ENCODE results near the gene TRPM8.

The TRPM8 gene

DNA sequence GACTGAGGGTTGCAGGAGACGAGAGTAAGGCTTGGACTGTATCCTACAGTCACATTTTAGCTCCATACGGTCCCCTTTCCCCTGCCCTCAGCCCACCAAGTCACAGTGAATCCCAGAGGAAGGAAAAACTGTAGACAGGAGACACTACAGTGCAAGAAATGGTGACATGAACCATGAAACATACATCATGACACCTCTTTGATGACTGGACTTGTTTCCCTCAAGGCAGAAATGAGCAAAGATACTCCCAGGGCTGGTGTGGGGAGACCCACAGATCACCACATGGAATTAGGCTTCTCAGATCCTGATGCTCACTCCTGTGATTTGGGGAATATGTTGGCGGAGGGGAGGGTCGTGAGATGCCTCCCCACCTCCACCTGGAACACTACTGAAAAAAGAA, 85.1 kb downstream of the TRPM8 start:
- DNase-seq (ENCODE audit: low read depth): no peak

- no peak for DNase-seq (ENCODE audit: low read depth)
These were observed 86.9 kb downstream of the TRPM8 start for GRCh38 chr2:234003972-234004617.

GRCh38 chr2:234005126-234005525, 88.0 kb downstream of the TRPM8 start:
- DNase-seq (ENCODE audit: low read depth): no peak

DNA sequence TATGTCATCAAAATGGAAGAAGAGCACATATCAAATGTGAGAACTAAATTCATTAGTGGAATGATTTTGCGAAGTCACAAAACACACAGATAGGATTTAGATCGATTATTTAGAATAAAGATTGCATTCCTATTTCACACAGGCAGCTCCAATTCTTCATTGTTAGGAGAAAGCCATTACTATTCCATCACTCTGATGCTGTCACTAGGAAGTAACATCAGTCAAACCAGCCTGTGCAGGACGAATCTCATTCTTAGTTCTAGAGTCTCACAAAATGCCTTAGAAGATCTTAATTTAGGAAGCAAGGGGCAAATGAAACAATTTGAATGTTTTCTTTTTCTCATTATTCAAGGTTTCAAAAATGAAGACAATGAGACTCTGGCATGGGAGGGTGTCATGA, 89.3 kb downstream of the TRPM8 start:
- no peak for DNase-seq (ENCODE audit: low read depth)

DNA sequence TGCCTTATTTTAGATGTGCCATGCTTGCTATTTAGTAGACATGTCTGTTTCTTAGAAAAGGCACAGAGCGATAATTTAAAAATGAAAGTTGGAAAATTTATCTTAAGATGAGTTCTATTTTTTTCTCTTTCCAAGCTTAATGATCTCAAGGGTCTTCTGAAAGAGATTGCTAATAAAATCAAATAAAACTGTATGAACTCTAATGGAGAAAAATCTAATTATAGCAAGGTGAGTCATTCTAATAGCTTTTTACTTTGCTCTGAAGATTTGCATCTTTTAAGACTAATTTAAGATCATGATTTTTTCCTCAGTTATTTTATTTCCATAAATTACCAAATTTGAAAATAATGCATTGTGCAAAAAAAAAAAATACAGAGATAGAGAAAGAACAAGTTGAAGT, 97.3 kb downstream of the TRPM8 start:
- DNase-seq (ENCODE audit: low read depth): no peak

DNA sequence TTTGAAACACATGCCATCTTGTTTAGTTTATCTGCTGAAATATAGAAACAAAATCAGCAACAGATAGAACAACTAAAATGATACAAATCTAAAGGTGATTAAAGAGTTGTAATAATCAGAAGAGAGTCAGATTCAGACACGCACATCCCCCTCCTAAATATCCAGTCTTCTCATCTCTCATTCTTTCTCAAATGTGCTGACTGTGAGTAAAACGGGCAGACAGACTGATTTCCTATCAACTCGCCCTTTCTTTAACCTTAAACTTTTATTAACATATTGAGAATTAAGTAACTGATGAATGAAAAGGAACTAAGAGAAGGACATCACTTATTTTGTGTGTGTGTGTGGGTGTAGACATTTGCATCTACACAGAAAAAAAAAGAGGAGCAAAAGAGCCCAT, 98.7 kb downstream of the TRPM8 start:
- DNase-seq (ENCODE audit: low read depth): no peak

DNA sequence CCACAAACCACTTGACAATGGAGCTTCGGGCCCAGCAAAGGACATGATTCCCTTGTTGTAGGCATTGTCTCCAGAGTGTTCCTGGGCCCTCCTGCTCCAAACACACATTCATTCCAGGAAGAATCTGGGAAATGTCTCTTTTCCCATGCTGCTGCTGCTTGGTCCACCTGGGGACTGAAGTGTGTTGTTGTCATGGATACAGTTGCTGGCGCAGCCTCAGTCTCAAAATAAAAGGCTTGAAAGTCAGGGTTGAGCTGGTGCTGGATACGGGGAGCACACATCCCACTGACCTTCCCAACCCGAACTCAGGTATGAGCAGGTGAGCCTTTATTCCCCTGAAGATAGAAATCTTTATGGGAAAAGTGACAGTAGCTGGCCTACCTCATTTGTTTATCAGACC, 102.7 kb downstream of the TRPM8 start:
- DNase-seq (ENCODE audit: low read depth): no peak

- no peak for DNase-seq (ENCODE audit: low read depth)
These were observed 103.2 kb downstream of the TRPM8 start for GRCh38 chr2:234020332-234020731.

- no peak for DNase-seq (ENCODE audit: low read depth)
These were observed 105.3 kb downstream of the TRPM8 start for GRCh38 chr2:234022424-234022823.

GRCh38 chr2:234024304-234024703, 107.1 kb downstream of the TRPM8 start:
- no peak for DNase-seq (ENCODE audit: low read depth)

DNA sequence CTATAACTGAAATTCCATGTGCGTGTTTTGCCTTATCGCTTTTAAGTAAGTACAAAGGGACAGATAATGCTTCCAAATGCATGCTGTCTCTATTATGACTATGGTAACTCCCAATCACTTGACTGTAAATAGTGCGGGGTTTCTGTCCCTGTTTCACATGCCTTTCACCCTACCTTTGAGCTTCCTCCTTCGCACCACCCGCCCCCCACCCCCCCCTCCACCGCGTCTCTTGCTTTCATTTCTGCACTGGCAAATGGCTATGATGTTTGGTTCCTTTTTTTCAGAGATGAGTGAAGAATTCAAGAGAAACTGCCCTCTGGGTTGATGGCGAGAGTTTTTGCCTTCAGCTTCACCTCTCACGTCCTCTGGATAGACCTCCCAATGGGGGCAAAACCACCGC, 108.3 kb downstream of the TRPM8 start:
- DNase-seq (ENCODE audit: low read depth): no peak

DNA sequence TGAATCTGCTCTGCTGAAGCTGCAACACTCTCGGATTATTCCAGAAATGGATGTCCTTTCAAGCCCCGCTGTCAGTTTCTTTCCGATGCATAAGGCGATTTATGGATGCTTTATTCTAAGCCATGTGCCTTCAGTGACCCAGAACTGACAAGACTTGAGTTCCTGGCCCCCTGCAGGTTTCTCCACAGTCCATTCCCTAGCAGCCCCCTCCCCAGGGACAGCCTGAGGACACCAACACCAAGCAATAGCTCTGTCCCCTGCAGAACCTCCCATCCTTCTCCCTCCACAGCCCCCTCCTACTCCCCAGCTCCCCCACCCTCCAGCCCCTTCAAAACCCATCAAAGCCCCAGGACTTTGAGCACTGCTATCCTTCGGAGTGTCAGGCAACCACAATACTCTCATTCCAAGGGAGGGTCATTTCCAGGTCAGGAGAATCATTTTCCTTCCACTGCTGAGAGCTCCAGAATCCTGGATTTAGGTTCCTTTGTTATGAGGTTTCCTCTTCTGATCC, 108.8 kb downstream of the TRPM8 start:
- no peak for DNase-seq (ENCODE audit: low read depth)

DNA sequence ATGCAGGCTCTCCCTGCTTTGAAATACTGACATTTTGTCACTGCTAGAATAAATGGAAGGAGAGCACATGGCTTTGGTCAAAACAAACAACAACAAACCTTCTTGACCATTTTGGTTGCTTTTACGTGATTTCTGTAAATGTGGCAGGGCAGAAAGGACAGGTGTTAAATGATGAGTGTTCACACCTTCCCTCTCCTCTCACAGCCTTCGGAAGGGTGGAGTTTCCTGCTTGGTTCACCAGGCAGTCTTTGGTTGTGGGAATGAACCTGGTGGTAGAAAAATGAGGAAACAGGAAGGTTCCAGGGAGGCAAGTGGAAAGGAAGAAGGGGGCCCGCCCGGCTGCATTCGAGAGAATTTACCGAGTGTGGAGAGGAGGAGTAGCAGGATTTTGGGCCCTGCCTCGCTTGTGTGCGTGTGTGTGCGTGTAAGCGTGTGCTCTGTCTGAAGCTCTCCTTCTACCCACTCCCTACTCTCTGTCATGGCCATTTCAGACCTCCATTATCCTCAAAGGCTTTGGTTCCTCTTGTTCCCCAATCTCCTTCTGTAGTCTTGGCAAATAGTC, 109.6 kb downstream of the TRPM8 start:
- no peak for DNase-seq (ENCODE audit: low read depth)

- no peak for DNase-seq (ENCODE audit: low read depth)
These were observed 110.5 kb downstream of the TRPM8 start for GRCh38 chr2:234027641-234028040.

DNA sequence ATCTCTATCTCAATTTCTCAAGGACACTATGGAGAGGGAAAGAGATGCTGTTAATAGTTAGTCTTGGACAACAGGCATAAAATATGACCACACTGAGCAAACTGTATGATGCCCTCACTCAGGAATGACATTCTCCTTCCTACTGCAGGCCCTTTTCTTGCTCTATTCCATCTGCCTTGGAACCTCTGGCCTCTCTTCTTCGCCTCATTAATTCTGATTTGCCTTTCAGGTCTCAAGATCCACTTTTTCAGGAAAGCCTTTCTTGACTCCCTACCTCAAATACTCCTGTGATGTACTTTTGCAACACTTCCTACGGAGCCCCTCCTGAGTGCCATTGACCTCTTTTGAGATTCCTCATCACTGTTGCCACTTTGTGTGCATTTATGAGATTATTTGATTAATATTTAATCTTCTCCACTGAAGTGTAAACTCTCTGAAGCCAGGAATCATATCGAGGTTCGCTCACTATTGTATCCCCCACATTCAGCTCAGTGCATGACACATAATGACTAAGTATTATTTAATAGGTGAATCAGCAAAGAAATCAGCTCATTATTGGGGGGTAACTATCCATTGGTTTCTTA, 112.1 kb downstream of the TRPM8 start:
- DNase-seq (ENCODE audit: low read depth): no peak

GRCh38 chr2:234031207-234031606, 114.0 kb downstream of the TRPM8 start:
- no peak for DNase-seq (ENCODE audit: low read depth)

DNA sequence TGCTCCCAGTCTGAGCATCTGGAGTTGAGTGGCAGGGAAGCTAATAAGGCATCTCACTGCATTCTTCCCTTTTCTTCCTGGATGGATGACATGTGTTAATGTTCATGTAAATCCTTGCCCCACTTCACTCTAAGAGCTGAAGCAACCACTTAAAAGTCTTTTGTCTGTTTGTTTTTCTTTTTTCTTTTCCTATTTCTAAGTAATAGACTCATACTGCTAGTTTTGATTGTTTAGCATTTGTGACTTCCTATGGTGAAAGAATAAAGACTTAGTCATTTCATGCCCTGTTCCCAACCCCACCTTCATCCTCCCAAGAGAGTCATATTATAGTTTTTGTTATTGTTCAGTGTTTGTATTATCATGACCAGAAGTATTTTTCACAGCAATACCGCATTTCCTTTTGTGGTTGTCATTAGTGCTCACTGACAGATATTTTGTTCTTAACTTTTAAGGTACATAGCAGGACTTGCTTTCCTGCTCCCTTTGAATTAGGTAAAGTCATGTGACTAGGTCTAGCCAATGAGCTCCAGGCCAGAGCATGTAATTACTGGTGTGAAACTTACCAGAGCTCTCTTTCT, 115.2 kb downstream of the TRPM8 start:
- no peak for DNase-seq (ENCODE audit: low read depth)

GRCh38 chr2:234033174-234033573, 116.0 kb downstream of the TRPM8 start:
- DNase-seq (ENCODE audit: low read depth): no peak

DNA sequence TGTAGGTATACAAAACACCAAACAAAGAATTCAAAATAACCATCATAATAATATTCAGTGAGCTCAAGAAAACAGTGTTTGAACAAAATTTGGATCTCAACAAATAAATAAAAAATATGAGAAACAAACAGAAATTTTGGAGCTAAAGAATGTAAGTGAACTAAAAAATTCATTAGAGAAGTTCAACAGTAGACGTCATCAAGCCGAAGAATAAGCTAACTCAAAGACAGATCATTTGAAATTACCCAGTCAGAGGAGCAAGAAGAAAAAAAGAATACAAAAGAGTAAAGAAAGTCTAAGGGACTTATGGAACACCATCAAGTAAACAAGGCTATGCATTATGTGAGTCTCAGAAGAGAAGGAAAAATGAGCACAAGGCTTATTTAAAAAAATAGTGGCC, 116.7 kb downstream of the TRPM8 start:
- no peak for DNase-seq (ENCODE audit: low read depth)

DNA sequence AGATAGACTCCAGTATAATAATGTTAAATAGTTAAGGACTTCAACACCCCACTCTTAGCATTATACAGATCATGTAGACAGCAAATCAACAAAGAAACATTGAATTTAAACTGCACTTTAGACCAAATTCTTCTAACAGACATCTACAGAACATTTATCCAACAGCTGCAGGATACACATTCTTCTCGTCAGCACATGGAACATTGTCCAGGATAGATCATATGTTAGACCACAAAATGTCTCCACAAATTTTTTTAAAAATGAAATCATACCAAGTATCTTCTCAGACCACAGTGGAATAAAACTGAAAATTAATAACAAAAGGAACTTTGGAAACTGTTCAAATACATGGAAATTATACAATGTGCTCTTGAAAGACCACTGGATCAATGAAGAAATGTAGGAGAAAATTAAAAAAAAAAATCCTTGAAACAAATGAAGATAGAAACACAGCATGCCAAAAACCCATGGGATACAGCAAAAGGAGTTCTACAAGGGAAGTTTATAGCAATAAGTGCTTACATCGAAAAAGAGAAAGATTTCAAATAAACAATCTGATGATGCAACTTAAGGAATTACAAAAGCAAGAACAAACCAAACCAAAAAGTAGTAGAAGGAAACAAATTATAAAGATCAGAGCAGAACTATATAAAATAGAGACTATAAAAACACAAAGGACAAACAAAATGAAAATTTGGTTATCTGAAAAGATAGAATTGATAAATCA, 121.1 kb downstream of the TRPM8 start:
- no peak for DNase-seq (ENCODE audit: low read depth)

- no peak for DNase-seq (ENCODE audit: low read depth)
These were observed 127.0 kb downstream of the TRPM8 start for GRCh38 chr2:234044157-234044556.

DNA sequence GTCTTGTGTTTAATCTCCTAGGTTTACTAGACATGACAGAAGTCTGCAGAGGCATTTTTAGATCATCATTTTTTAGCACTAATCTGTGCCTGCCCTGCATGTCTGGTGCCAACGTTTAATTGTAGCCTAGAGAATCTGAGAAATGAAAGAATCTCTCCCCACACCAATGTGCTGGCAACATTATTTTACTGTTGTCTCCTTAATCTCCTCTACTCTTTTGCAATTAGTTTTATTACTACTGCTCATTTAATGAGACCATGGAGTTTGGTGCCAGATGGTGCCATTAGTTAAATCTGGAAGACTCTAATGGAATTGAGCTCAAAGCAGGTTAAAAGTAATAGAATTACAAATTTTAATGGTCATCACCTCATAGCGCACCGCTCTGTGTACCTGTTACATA, 129.3 kb downstream of the TRPM8 start:
- no peak for DNase-seq (ENCODE audit: low read depth)

DNA sequence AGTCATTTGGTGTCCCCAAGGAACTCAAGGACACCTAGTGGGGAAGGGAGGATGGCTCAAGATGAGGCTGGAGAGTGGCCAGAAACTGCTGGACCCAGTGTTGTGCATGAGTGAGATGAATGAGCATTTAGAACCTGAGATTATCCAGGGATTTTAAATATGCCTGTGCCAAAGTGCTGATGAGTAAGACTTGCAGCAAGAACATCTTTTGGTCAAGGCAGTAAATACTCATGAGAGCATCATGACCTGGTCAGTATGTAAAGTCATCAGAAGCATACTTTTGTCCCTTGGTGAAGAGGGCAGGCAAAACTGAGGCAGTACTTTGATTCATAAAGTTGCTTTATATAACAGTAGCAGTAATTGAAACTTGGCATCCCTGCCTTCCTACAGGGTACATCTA, 130.2 kb downstream of the TRPM8 start:
- no peak for DNase-seq (ENCODE audit: low read depth)

Data from CMK (cell line).